Fibroblast of lung (primary cell): ENCODE measurements around the gene SUGCT.

ENCODE experiments used
- CTCF ChIP-seq, 2 donors: IDR thresholded peaks in 1 of 2; conservative IDR thresholded peaks in 1 of 2; 1 replicate in 1 of 2; 2 replicates in 1 of 2; pipeline ENCODE4 v1.5.1; 2011 to 2012; ENCODE audit warnings: low read length in 2 of 2, control low read depth in 1 of 2, inconsistent platforms in 1 of 2, low read depth in 1 of 2, mild to moderate bottlenecking in 1 of 2
- EZH2 ChIP-seq: IDR thresholded peaks from 2 replicates; pipeline ENCODE4 v1.5.1; 2012; ENCODE audit warnings: low read length, control low read depth, mild to moderate bottlenecking; ENCODE audit errors: missing control alignments

GRCh38 chr7:40723829-40724228 is 589.0 kb downstream of the SUGCT start:
- TF ChIP-seq CTCF (conservative IDR thresholded peaks at IDR 0.05 in 1 of 2, IDR thresholded peaks at IDR 0.05 in 1 of 2; ENCODE audit: low read depth in 1 of 2, low read length in 2 of 2) (no peak), EZH2 (no peak)
